Mesendoderm (in vitro differentiated cells): Measurements from ENCODE around the gene USP47.

ENCODE experiments used
- DNase-seq: peaks from one replicate; pipeline ENCODE4 v3.0.0; 2013
- H2AK5ac ChIP-seq: 2 replicates; pipeline ENCODE4 v1.6.1; 2013; ENCODE audit warnings: low read length, inconsistent platforms
- H2BK120ac ChIP-seq: 2 replicates; pipeline ENCODE4 v1.6.1; 2013; ENCODE audit warnings: low read depth, mild to moderate bottlenecking, low read length, moderate library complexity, mixed read lengths
- H2BK15ac ChIP-seq: replicated peaks from 2 replicates; pipeline ENCODE4 v1.6.1; 2013; ENCODE audit warnings: low read depth, mild to moderate bottlenecking, moderate library complexity
- H2BK5ac ChIP-seq: 2 replicates; pipeline ENCODE4 v1.6.1; 2013; ENCODE audit warnings: low read length, inconsistent platforms
- H3K18ac ChIP-seq: 2 replicates; pipeline ENCODE4 v1.6.1; 2013; ENCODE audit warnings: mild to moderate bottlenecking, low read length, mixed read lengths
- H3K23ac ChIP-seq: one replicate; pipeline ENCODE4 v1.6.1; 2013; ENCODE audit warnings: low read length
- H3K27ac ChIP-seq: 2 replicates; pipeline ENCODE4 v1.5.1; 2013; ENCODE audit warnings: low read depth, mild to moderate bottlenecking, inconsistent platforms, low read length, moderate library complexity
- H3K27me3 ChIP-seq: 2 replicates; pipeline ENCODE4 v1.6.1; 2013; ENCODE audit warnings: low read length, control low read depth, mild to moderate bottlenecking, inconsistent platforms; ENCODE audit not compliant: insufficient read depth, poor library complexity
- H3K36me3 ChIP-seq: 2 replicates; pipeline ENCODE4 v1.6.1; 2013; ENCODE audit warnings: low read length, inconsistent platforms; ENCODE audit not compliant: control insufficient read depth, insufficient read depth
- H3K4ac ChIP-seq: one replicate; pipeline ENCODE4 v1.6.1; 2013; ENCODE audit warnings: low read depth, mild to moderate bottlenecking, low read length, moderate library complexity
- H3K4me1 ChIP-seq: 2 replicates; pipeline ENCODE4 v1.6.1; 2013; ENCODE audit warnings: low read depth, low read length, inconsistent platforms; ENCODE audit not compliant: control insufficient read depth
- H3K4me2 ChIP-seq: 2 replicates; pipeline ENCODE4 v1.6.1; 2013; ENCODE audit warnings: low read length
- H3K4me3 ChIP-seq: 2 replicates; pipeline ENCODE4 v1.5.1; 2013; ENCODE audit warnings: mild to moderate bottlenecking, low read length
- H3K56ac ChIP-seq: one replicate; pipeline ENCODE4 v1.6.1; 2013; ENCODE audit warnings: low read length
- H3K79me1 ChIP-seq: 2 replicates; pipeline ENCODE4 v1.6.1; 2013; ENCODE audit warnings: low read length, inconsistent platforms
- H3K79me2 ChIP-seq: 2 replicates; pipeline ENCODE4 v1.6.1; 2013; ENCODE audit warnings: mild to moderate bottlenecking, low read length; ENCODE audit not compliant: control insufficient read depth, insufficient read depth
- H3K9ac ChIP-seq: 2 replicates; pipeline ENCODE4 v1.6.1; 2013; ENCODE audit warnings: low read length, inconsistent platforms
- H4K5ac ChIP-seq: one replicate; pipeline ENCODE4 v1.6.1; 2013; ENCODE audit warnings: low read length
- H4K8ac ChIP-seq: one replicate; pipeline ENCODE4 v1.6.1; 2013; ENCODE audit warnings: low read depth, mild to moderate bottlenecking, control low read depth, low read length, moderate library complexity
- WGBS: extraction: QIAGEN DNeasy Blood & Tissue Kit; methylation state at CpG from one replicate; pipeline ENCODE4 v1.1.7; 2013; ENCODE audit warnings: low lambda C conversion rate, missing lambda C conversion rate; ENCODE audit not compliant: insufficient coverage; ENCODE audit errors: extremely low coverage; 5-methylcytosine and 5-hydroxymethylcytosine counted together

Gene USP47

DNA sequence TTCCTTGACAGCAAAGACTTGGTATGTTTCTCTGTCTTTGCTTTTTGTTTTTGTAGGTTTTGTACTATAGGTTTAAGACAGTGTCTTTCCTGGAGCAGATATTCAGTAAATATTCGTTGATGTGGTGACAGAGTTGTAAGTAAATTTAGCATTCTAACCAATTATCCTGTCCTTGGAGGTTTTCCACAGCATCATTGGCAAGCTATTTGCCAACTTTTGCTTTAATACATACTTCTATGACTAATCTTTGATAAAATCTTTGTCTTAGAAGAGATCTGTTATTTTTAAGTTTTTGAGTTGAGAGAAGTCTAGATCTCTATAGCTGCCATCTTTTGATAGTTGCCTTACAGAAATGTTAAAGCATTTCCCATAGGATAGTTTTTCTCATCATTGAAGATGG lies 3.8 kb downstream of the USP47 start:
- Histone ChIP-seq H3K4ac (no peak overlapping the region), H3K36me3 (no peaks in the 10 kb centered on the region), H3K27ac (no peak overlapping the region), H3K9ac (no peak overlapping the region), H2AK5ac (no peak overlapping the region), H3K4me2 (no peak overlapping the region), H3K56ac (no peak overlapping the region), H3K23ac (no peak overlapping the region), H3K79me2 (peaks cover 46% of the 10 kb centered on the region), H3K4me3 (no peak overlapping the region), H3K18ac (no peak overlapping the region), H2BK5ac (no peak overlapping the region), H4K5ac (no peak overlapping the region), H2BK15ac (no peak overlapping the region), H4K8ac (no peak overlapping the region), H3K27me3 (no peaks in the 10 kb centered on the region), H3K4me1 (peaks cover 7% of the 10 kb centered on the region), H2BK120ac (no peak overlapping the region), H3K79me1 (peaks cover 4% of the 10 kb centered on the region)
- DNase-seq, result no peak
- WGBS, result no CpG with 5 or more reads among the region's 1 CpG

DNA sequence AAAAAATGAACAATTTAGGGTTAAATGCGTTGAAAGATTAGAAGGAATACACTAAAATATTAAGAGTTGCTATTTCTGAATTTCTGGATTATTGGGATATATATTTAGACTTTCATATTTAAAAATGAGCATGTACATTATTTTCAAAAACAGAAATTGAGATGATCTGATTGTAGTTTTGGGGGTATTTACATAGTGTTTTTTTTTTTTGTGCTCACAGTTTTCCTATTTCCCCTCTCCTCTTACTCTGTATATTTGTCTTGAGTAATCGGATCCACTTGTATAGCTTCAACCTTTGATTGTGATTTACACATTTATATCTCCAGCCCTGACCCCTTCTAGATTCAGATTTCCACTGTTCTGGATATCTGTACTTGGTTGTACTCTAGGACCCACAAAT lies 5.3 kb downstream of the USP47 start:
- no peaks in the 10 kb centered on the region for H3K36me3 ChIP-seq
- no peak overlapping the region for H3K27ac ChIP-seq
- H3K79me1 ChIP-seq, result peaks cover 6% of the 10 kb centered on the region
- H3K4me3 ChIP-seq, result no peak overlapping the region
- H3K4me1 ChIP-seq, result peaks cover 7% of the 10 kb centered on the region
- no peak overlapping the region for H3K4ac ChIP-seq
- no peak overlapping the region for H4K5ac ChIP-seq
- H3K79me2 ChIP-seq, result peaks cover 57% of the 10 kb centered on the region
- H2AK5ac ChIP-seq, result no peak overlapping the region
- no peak overlapping the region for H3K23ac ChIP-seq
- H3K56ac ChIP-seq, result no peak overlapping the region
- H3K9ac ChIP-seq, result no peak overlapping the region
- no peak overlapping the region for H2BK5ac ChIP-seq
- no peaks in the 10 kb centered on the region for H3K27me3 ChIP-seq
- no peak for DNase-seq
- H4K8ac ChIP-seq, result no peak overlapping the region
- no peak overlapping the region for H3K4me2 ChIP-seq
- 100% methylated on average over 1 of the region's 2 CpGs for WGBS
- no peak overlapping the region for H3K18ac ChIP-seq
- no peak overlapping the region for H2BK120ac ChIP-seq
- no peak overlapping the region for H2BK15ac ChIP-seq

DNA sequence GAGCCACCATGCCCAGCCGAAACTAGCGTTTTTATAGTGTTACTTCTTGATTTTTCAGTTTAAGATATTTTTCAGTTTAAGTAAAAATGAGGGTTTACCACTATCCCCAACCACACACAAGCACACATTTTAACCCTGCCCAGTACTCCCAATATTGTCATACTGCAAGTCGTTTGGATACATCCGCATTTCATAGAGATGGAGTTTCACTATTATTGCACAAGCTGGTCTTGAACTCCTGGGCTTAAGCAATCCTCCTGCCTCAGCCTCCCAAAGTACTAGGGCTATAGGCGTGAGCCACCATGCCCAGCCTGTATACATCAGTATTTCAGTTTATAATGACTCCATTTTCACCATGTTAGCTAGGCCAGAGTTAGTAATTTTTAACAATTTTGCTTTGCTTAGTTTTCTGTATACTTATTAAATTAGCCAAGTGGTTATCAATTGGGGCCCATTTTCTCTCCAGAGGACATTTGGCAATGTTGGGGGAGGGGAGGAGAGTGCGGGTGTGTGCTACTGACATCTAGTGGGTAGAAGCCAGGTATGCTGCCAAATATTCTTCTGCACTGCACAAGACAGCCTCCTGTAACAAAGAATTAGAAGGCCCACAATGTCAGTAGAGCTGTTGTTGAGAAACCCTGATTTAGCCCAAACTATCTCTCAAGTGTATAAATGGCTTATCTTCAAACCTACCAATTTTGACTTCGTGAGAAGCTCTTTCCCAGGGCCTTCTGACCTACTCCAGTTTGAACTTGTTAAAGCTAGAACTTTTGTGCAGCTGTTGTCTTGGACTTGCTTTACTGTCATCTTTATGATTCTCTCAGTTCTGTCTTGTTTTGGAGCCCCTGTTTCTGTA lies 7.3 kb downstream of the USP47 start:
- no peaks in the 10 kb centered on the region for H3K27me3 ChIP-seq
- no peak overlapping the region for H3K4me2 ChIP-seq
- no peak overlapping the region for H2BK120ac ChIP-seq
- H4K5ac ChIP-seq, result no peak overlapping the region
- no CpG with 5 or more reads among the region's 7 CpGs for WGBS
- no peak overlapping the region for H3K4me3 ChIP-seq
- no peak overlapping the region for H2BK5ac ChIP-seq
- H3K56ac ChIP-seq, result no peak overlapping the region
- H3K23ac ChIP-seq, result no peak overlapping the region
- peaks cover 6% of the 10 kb centered on the region for H3K79me1 ChIP-seq
- H3K4me1 ChIP-seq, result peaks cover 5% of the 10 kb centered on the region
- H3K9ac ChIP-seq, result peak overlapping the region; percentile 15
- H3K18ac ChIP-seq, result peak overlapping the region; percentile 39
- H3K79me2 ChIP-seq, result peaks cover 51% of the 10 kb centered on the region
- H3K36me3 ChIP-seq, result no peaks in the 10 kb centered on the region
- DNase-seq, result peak; percentile 88
- H4K8ac ChIP-seq, result no peak overlapping the region
- no peak overlapping the region for H3K27ac ChIP-seq
- H3K4ac ChIP-seq, result no peak overlapping the region
- H2BK15ac ChIP-seq, result no peak overlapping the region
- no peak overlapping the region for H2AK5ac ChIP-seq

DNA sequence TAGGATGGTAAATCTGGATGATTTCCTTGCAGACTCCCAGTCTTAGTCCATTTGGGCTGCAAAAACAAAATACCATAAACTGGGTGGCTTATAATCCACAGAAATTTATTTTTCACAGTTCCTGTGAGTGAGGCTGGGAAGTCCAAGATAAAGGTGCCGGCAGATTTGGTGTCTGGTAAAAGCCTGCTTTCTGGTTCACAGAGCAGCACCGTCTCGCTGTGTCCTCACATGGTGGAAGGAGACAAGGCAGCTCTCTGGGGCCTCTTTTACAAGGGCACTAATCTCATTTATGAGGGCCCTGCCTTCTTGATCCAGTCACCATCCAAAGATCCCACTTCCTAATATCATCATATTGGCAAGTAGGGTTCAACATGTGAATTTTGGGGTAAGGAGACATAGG lies 8.9 kb downstream of the USP47 start:
- WGBS, result no CpG with 5 or more reads among the region's 3 CpGs
- Histone ChIP-seq H3K4ac (no peak overlapping the region), H3K18ac (no peak overlapping the region), H3K23ac (no peak overlapping the region), H2AK5ac (no peak overlapping the region), H3K36me3 (no peaks in the 10 kb centered on the region), H3K79me2 (peaks cover 45% of the 10 kb centered on the region), H4K8ac (no peak overlapping the region), H2BK5ac (no peak overlapping the region), H3K27ac (no peak overlapping the region), H3K9ac (no peak overlapping the region), H3K56ac (no peak overlapping the region), H3K79me1 (peaks cover 4% of the 10 kb centered on the region), H3K4me3 (no peak overlapping the region), H2BK15ac (no peak overlapping the region), H4K5ac (no peak overlapping the region), H3K4me1 (peaks cover 3% of the 10 kb centered on the region), H3K27me3 (no peaks in the 10 kb centered on the region), H3K4me2 (no peak overlapping the region), H2BK120ac (no peak overlapping the region)
- DNase-seq, result no peak

DNA sequence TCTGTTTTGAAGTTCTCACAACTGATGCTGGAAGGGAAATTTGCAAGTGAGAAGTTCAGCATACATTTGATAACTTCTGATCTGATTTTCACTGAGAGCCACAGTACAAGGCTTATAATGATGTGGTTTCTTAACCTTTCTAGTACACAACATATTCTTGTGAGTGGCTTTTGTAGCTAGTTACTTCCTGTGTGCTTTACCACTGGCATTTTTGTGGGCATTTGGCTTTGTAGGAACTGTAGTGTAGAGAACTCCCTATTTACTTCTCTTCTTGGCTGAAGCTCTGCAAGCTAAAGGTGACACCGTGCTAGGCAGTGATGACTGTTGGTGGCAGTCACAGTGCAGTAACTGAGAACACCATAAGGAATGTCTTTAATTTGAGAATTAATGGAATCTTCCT lies 14.9 kb downstream of the USP47 start:
- Histone ChIP-seq H3K36me3 (no peaks in the 10 kb centered on the region), H4K5ac (no peak overlapping the region), H3K4me3 (no peak overlapping the region), H3K23ac (no peak overlapping the region), H3K56ac (no peak overlapping the region), H2AK5ac (no peak overlapping the region), H3K4ac (no peak overlapping the region), H3K79me1 (peaks cover 5% of the 10 kb centered on the region), H2BK5ac (no peak overlapping the region), H2BK15ac (no peak overlapping the region), H3K27ac (no peak overlapping the region), H4K8ac (no peak overlapping the region), H3K79me2 (peaks cover 32% of the 10 kb centered on the region), H3K27me3 (no peaks in the 10 kb centered on the region), H2BK120ac (no peak overlapping the region), H3K4me1 (no peaks in the 10 kb centered on the region), H3K9ac (no peak overlapping the region), H3K18ac (no peak overlapping the region), H3K4me2 (no peak overlapping the region)
- no peak for DNase-seq
- WGBS, result no CpG with 5 or more reads among the region's 1 CpG

DNA sequence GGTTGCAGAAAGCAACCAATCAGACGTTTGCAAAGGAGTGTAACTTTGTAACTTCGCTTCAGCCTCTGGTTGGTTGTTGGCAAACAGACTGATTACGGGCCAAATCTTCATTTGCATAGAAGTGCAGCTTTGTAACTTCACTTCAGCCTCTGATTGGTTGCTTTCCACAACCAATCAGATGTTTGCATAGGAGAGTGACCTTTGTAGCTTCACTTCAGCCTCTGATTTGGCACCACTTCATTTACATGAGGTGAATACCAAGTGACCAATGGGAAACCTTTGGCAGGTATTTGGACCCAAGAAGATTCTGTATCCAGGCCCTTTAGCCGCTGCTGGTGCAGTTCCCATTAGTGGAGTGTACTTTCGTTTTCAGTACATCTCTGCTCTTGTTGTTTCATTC lies 16.0 kb downstream of the USP47 start:
- Histone ChIP-seq H3K4me2 (no peak overlapping the region), H4K8ac (no peak overlapping the region), H3K4me1 (no peaks in the 10 kb centered on the region), H3K9ac (no peak overlapping the region), H3K56ac (no peak overlapping the region), H3K4ac (no peak overlapping the region), H3K79me2 (peaks cover 30% of the 10 kb centered on the region), H3K27ac (no peak overlapping the region), H4K5ac (no peak overlapping the region), H3K36me3 (no peaks in the 10 kb centered on the region), H3K79me1 (peaks cover 5% of the 10 kb centered on the region), H2AK5ac (no peak overlapping the region), H3K27me3 (no peaks in the 10 kb centered on the region), H2BK15ac (no peak overlapping the region), H3K4me3 (no peak overlapping the region), H2BK5ac (no peak overlapping the region), H2BK120ac (no peak overlapping the region), H3K23ac (no peak overlapping the region), H3K18ac (no peak overlapping the region)
- WGBS, result no CpG with 5 or more reads among the region's 5 CpGs
- DNase-seq, result peak; percentile 57
